Activated T-helper 1 cell treated with anti-CD3 and anti-CD28 coated beads, Interleukin-12 subunit alpha, Interleukin-12 subunit beta, Interleukin-2, Interleukin-4 antibody, amounts not matched to agents 30 ng/mL and 10 ng/mL and 1 ng/mL, durations not matched to agents 14 hours and 24 hours and 36 hours (primary cell): ENCODE data around the gene INPP5A. TPM values are rescaled to one million over a fixed set of nuclear protein-coding genes. Genes with fewer than 3 reads are reported as not detected.

Source experiments
- DNase-seq: peaks from one replicate; pipeline ENCODE4 v3.0.0; 2021; ENCODE audit warnings: low spot score
- H3K27ac Mint-ChIP-seq: one replicate; pipeline ENCODE4 v1.8.0; 2021; ENCODE audit warnings: mild to moderate bottlenecking, mixed read lengths
- H3K27me3 Mint-ChIP-seq: one replicate; pipeline ENCODE4 v1.8.0; 2022; ENCODE audit warnings: mild to moderate bottlenecking, moderate library complexity, mixed read lengths; ENCODE audit not compliant: insufficient read depth
- H3K36me3 Mint-ChIP-seq: one replicate; pipeline ENCODE4 v1.8.0; 2021; ENCODE audit warnings: low read depth, mixed read lengths
- H3K4me1 Mint-ChIP-seq: one replicate; pipeline ENCODE4 v1.8.0; 2021; ENCODE audit warnings: low read depth, mixed read lengths
- H3K4me3 Mint-ChIP-seq: one replicate; pipeline ENCODE4 v1.8.0; 2021; ENCODE audit warnings: mild to moderate bottlenecking, moderate library complexity, mixed read lengths
- H3K9me3 Mint-ChIP-seq: one replicate; pipeline ENCODE4 v1.8.0; 2021; ENCODE audit warnings: mixed read lengths
- intact Hi-C: fragments of 100-400 bp; cut with micrococcal nuclease; formaldehyde crosslinking; loops from one replicate; pipeline ENCODE4 v1.15.1; 2024
- total RNA-seq: library from RNA; stranded (reverse); gene quantifications from 2 replicates; pipeline ENCODE4 v1.2.3, GENCODE V29; 2022

INPP5A gene
- total RNA-seq, 1 donor from 2014 or later: 13.4 TPM

- no peaks in the 10 kb centered on the region for H3K36me3 Mint-ChIP-seq
- H3K27me3 Mint-ChIP-seq: peaks cover 24% of the 10 kb centered on the region
- no peaks in the 10 kb centered on the region for H3K4me1 Mint-ChIP-seq
- intact Hi-C loops: no loop called here
- no peak for DNase-seq
- H3K4me3 Mint-ChIP-seq: no peak overlapping the region
- H3K27ac Mint-ChIP-seq: no peak overlapping the region
- peaks cover 13% of the 10 kb centered on the region for H3K9me3 Mint-ChIP-seq
Observed at GRCh38 chr10:132528064-132528691, 9.4 kb upstream of the INPP5A start.

- Mint-ChIP-seq H3K27me3 (peaks cover 22% of the 10 kb centered on the region), H3K4me3 (no peak overlapping the region), H3K9me3 (peaks cover 13% of the 10 kb centered on the region), H3K36me3 (no peaks in the 10 kb centered on the region), H3K27ac (no peak overlapping the region), H3K4me1 (peaks cover 5% of the 10 kb centered on the region)
- DNase-seq: no peak
- intact Hi-C loops: no loop called here
Observed at GRCh38 chr10:132532179-132532578, 5.4 kb upstream of the INPP5A start.

GRCh38 chr10:132532749-132533560 is 4.6 kb upstream of the INPP5A start:
- Mint-ChIP-seq H3K4me1 (peaks cover 5% of the 10 kb centered on the region), H3K27ac (no peak overlapping the region)
- intact Hi-C loops: no loop called here

GRCh38 chr10:132533571-132534260 is 3.9 kb upstream of the INPP5A start:
- intact Hi-C loops: no loop called here
- Mint-ChIP-seq H3K9me3 (peaks cover 13% of the 10 kb centered on the region), H3K4me1 (peaks cover 10% of the 10 kb centered on the region), H3K36me3 (peaks cover 1% of the 10 kb centered on the region), H3K27me3 (peaks cover 13% of the 10 kb centered on the region), H3K27ac (no peak overlapping the region), H3K4me3 (no peak overlapping the region)
- no peak for DNase-seq

More at GRCh38 chr10:132532749-132533560, 4.6 kb upstream of the INPP5A start:
- no peak for DNase-seq
- Mint-ChIP-seq H3K27me3 (peaks cover 20% of the 10 kb centered on the region), H3K36me3 (no peaks in the 10 kb centered on the region), H3K4me3 (no peak overlapping the region), H3K9me3 (peaks cover 13% of the 10 kb centered on the region)

- peaks cover 18% of the 10 kb centered on the region for H3K4me1 Mint-ChIP-seq
- intact Hi-C loops: loop anchor here (5.0 kb wide), 3 partner anchors 103 to 858 kb away; partner anchors contain the start of gene MTG1
- H3K27me3 Mint-ChIP-seq: peaks cover 9% of the 10 kb centered on the region
Observed at GRCh38 chr10:132534391-132535064, 3.1 kb upstream of the INPP5A start.

GRCh38 chr10:132535065-132535651 is 2.4 kb upstream of the INPP5A start:
- H3K9me3 Mint-ChIP-seq: peaks cover 12% of the 10 kb centered on the region
- H3K36me3 Mint-ChIP-seq: peaks cover 2% of the 10 kb centered on the region
- peaks cover 24% of the 10 kb centered on the region for H3K4me1 Mint-ChIP-seq
- intact Hi-C loops: loop anchor here (5.0 kb wide), 3 partner anchors 102 to 857 kb away; partner anchors contain the start of gene MTG1
- H3K27ac Mint-ChIP-seq: no peak overlapping the region
- no peak for DNase-seq
- H3K27me3 Mint-ChIP-seq: peaks cover 7% of the 10 kb centered on the region
- peak overlapping the region; percentile 40 for H3K4me3 Mint-ChIP-seq

More at GRCh38 chr10:132534391-132535064, 3.1 kb upstream of the INPP5A start:
- H3K4me3 Mint-ChIP-seq: no peak overlapping the region
- peaks cover 2% of the 10 kb centered on the region for H3K36me3 Mint-ChIP-seq
- DNase-seq: no peak
- H3K27ac Mint-ChIP-seq: no peak overlapping the region
- peaks cover 13% of the 10 kb centered on the region for H3K9me3 Mint-ChIP-seq

GRCh38 chr10:132536241-132536876 is 1.2 kb upstream of the INPP5A start:
- intact Hi-C loops: loop anchor here (2.0 to 5.0 kb wide), 5 partner anchors 66 to 856 kb away; partner anchors contain the start of gene MTG1
- H3K27me3 Mint-ChIP-seq: peaks cover 7% of the 10 kb centered on the region
- H3K9me3 Mint-ChIP-seq: peaks cover 3% of the 10 kb centered on the region
- peaks cover 36% of the 10 kb centered on the region for H3K4me1 Mint-ChIP-seq
- no peak overlapping the region for H3K27ac Mint-ChIP-seq
- H3K4me3 Mint-ChIP-seq: peak overlapping the region; percentile 70
- no peak for DNase-seq
- H3K36me3 Mint-ChIP-seq: peaks cover 2% of the 10 kb centered on the region

- H3K4me3 Mint-ChIP-seq: peak overlapping the region; percentile 70
- H3K9me3 Mint-ChIP-seq: peaks cover 3% of the 10 kb centered on the region
- H3K27me3 Mint-ChIP-seq: peaks cover 7% of the 10 kb centered on the region
- peaks cover 2% of the 10 kb centered on the region for H3K36me3 Mint-ChIP-seq
- H3K27ac Mint-ChIP-seq: no peak overlapping the region
- H3K4me1 Mint-ChIP-seq: peaks cover 42% of the 10 kb centered on the region
- intact Hi-C loops: loop anchor here (1.0 to 5.0 kb wide), 15 partner anchors 66 to 855 kb away; partner anchors contain the start of genes DPYSL4, LRRC27, MTG1 and PAOX
- peak; percentile 100 for DNase-seq
Observed at GRCh38 chr10:132536877-132537683, 507 bp upstream of the INPP5A start.

GRCh38 chr10:132538031-132538789 is 623 bp downstream of the INPP5A start:
- H3K4me1 Mint-ChIP-seq: peaks cover 51% of the 10 kb centered on the region
- intact Hi-C loops: loop anchor here (2.0 to 5.0 kb wide), 4 partner anchors 55 to 854 kb away; partner anchors contain the start of gene MTG1
- H3K27ac Mint-ChIP-seq: peak overlapping the region; percentile 89
- no peaks in the 10 kb centered on the region for H3K9me3 Mint-ChIP-seq
- H3K27me3 Mint-ChIP-seq: peaks cover 8% of the 10 kb centered on the region
- H3K4me3 Mint-ChIP-seq: peak overlapping the region; percentile 94
- DNase-seq: no peak
- H3K36me3 Mint-ChIP-seq: peaks cover 8% of the 10 kb centered on the region

- DNase-seq: no peak
- H3K27me3 Mint-ChIP-seq: peaks cover 7% of the 10 kb centered on the region
- peak overlapping the region; percentile 89 for H3K27ac Mint-ChIP-seq
- peak overlapping the region; percentile 94 for H3K4me3 Mint-ChIP-seq
- H3K4me1 Mint-ChIP-seq: peaks cover 56% of the 10 kb centered on the region
- peaks cover 10% of the 10 kb centered on the region for H3K36me3 Mint-ChIP-seq
- no peaks in the 10 kb centered on the region for H3K9me3 Mint-ChIP-seq
- intact Hi-C loops: loop anchor here (2.0 to 5.0 kb wide), 4 partner anchors 54 to 853 kb away; partner anchors contain the start of gene MTG1
Observed at GRCh38 chr10:132538790-132539421, 1.3 kb downstream of the INPP5A start.
